Colon (tissue), 2 donors: ENCODE data around the gene NSFL1C.

Source experiments
- FAIRE-seq: peaks from 2 replicates; lab custom pipeline; 2012; peaks lifted over from hg19 to GRCh38; lab: Jason Lieb, UNC
- donor health status: control.
- donor health status: control.

The NSFL1C gene

DNA sequence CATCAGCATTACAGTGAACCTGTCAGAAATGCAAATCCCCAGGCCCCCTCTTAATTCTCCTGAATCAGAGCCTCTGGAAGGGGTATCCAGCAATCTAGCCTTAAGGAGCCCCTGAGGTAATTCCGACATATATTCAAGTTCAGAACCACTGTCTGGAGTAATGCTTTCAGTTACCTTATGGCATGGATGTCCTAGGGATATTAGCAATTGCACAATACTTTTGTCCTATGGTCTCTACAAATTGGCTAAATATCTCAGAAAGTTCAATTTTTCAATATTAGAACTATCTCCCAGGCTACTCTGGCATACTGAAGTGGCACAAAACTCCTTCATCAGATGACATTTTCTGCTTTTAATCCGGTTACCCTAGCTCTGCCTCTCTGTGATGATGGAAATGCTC, 6.4 kb downstream of the NSFL1C start:
- no peak for FAIRE-seq

DNA sequence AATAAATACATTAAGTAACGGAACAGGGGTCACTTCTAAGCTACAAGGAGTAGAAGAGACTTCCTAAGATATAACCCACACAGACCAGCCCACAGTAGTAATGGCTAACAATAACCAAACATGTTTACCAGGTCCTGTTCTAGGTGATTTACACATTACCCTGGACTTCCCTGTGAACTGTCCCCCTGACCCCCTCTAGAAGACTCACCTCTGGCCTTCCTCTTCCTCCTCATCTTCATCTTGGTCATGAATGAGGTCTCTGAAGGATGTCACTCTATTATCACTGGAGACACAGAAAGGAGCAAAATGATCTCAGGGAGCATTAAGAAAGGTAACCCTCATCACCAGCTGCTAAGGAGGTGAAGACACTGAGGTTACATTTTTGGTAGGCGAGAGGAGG, 8.7 kb downstream of the NSFL1C start:
- FAIRE-seq: no peak

DNA sequence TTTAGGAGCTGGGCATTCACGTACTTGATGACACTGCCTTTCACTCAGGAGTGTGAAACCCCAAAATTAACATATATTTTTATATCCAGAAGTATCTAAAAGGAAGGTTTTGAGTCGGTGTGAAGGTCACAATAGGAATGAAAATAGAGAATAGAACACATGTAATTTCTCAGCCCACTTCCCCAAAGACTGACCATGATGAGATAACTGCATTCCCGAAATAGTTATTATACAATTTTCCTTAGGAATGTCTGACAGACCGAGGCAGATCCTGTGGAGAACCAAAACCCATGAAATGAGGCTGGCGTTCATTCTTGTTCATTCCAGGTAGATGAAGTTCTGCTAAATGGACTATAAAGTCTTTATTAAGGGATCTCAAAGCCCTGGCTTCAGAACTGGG, 10.3 kb downstream of the NSFL1C start:
- FAIRE-seq: no peak

DNA sequence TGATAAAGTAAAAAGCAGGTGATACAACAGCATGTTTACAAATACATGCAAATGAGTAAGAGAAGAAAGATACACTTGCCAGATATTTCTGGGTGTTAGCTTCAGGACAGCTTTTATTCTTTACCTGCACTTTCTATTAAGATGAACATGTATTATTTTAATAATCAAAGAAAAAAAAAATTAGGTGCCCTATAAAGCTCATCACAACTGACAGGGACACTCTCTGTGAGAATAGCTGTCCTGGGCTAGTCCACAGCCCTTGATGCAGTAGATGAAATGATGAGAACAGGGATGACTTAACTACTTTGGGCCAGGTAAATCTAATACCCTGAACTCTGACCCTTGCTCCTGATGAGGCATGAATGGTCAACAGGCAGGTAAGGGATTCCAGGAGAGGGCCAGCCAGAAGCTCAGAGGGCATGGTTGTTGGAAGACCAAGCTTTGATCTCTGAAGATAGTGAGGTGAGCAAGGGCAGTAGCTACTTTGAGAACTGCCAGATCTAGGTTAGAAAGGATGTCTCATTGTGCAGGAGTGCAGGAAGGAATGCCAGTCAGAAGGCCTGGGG, 15.6 kb downstream of the NSFL1C start:
- no peak for FAIRE-seq

DNA sequence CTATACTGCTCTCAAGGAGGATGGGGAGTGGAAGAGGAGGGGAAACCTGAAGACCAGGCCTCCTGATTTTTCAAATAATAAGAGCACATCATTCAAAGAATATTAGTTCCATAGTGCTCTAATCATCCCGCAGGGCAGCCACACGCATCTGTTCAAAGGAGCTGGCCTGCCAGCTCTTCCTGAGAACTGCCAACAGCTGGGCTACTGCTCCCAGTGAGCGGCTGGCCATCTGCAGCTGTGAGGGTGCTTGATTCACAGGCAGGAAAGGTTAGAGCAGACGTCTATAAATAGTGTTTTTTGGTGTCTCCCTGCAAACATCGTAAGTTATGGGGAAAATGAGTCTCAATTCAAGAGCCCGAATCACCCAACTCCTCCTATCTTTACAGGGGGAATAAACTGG, 17.3 kb downstream of the NSFL1C start:
- no peak for FAIRE-seq

DNA sequence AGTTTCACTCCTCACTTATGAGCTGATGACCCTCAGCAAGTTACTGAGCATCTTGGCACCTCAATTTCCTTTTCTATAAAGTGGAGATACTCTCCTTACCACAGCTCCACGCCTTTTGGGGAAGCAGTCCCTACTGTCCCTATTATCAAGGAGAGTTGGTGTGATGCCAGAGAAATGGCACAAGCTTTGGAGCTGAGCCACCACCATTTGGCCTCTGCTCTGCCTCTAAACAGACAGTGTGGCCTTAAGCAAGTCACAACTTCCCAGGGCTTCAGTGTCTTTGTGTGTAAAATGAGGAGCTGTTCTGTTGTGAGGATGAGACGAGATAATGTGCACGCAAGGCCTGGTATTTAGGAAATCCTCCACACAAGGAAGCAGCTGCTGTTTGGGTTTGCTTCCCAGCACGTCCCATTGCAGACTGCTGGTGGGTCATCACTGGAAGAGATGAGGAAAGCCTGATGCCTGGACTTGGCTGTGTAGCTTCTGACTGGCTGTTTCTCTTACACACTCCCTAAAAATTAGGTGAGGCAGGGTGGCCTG, 18.5 kb downstream of the NSFL1C start:
- no peak for FAIRE-seq

DNA sequence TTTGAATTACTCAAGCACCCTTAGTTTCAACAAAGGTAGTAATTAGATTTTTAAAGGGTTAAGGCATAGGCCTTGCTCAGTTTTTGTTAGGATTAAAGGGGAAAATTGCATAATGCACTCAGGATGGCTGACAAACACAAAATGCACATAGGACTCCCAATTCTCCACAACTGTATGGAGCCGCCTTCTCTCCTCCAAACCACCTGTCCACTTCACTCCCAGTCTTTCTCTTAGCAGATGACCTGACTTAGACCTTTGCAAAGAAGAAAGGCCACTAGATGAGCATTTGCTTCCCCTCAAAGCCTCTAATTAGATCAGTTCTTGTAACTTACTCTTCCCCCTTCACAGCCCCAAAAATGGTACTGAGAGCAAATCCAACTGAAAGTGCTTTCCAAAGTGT, 20.1 kb downstream of the NSFL1C start:
- no peak for FAIRE-seq

DNA sequence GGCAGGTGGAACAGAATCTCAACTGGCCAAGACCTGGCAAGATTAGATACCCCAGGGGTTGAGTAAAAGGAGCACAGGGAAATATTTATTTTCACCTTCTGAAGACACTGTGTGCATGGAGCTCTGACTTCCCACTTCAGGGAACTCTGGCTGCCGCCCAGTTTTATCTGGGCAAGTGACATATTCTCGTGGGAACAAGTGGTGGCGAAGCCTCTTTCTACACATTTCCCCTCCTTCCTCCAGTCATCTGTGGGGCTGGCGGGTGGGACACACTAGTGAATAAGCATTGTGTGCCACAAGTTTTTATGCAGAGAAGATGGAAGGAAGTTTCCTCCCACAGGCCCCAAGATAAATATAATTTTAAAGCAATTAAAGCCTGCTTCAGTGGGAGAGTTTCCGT, 23.6 kb downstream of the NSFL1C start:
- no peak for FAIRE-seq

DNA sequence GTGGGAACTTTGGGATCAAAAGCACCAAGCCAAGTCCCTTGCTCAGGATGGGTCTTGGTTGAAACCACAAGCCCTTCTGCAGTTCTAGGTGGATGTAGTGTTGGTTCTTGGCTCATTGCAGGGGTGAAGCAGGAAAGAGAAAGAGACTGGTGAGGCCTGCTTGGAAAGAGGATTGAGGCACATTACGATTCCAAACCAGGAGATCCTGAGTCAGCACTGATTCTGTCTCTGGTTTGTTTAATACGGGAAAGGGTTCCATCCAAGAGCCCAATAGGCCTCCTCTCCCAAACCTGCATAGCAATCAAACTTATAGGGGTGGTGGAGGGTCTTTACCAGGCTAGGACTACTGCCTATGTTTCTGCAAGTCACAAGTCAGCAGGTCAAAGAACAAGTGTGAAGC, 24.3 kb downstream of the NSFL1C start:
- FAIRE-seq: no peak

DNA sequence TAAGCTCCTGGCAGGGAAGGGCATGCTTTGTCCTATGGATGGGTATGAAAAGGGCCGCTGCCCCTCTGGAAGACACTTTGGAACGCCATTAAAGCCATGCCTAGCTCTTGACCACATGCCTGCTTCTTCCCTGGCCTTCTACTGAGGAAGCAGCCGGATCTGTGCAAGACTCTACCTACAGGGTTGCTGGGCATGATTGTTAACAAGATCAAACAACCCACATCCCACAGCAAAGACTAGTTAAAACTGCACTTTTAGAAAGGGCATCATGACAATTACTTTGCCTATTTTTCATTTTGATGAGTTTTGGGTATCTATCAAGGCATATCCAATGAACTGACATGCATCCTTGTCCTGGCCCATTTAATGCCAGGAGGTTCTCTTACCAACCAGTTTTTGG, 25.5 kb downstream of the NSFL1C start:
- FAIRE-seq: no peak

DNA sequence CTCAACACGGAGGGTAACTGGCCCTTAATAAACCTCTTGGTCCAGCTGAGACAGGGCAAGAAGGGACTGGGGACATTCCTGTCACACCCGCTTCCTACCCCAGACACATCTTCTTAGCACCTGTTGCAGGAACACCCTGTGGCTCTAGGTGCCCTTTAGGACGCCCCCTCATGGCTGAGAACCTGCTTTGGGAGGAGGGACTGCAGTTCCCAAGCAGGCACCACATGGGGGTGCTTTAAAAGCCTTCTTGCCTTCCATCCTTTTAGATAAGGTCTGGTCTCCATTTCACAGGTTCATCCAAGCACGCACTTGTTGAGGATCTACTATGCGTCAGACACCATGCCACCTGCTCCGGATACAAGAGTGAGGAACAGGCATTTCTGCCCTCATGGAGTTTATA, 26.6 kb downstream of the NSFL1C start:
- no peak for FAIRE-seq

DNA sequence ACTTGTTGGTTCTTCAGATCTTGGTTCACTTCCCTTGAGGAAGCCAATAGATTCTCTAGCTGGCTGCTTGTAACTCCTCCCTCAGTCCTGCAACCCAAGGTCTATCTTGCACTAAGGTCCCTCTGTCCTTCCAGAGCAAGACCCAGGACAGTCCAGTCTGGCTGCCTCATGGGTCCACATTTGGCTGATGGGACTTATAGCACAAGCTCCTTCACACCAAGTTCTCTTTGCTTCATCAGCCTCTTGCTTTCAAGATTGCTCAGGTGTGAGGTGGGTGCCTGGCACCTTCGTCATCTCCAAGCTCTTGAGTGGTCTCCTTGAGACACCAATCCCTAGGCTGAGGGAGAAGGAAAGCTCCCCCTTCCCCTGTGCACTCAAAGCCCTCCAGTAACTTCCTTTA, 28.3 kb downstream of the NSFL1C start:
- FAIRE-seq: no peak

DNA sequence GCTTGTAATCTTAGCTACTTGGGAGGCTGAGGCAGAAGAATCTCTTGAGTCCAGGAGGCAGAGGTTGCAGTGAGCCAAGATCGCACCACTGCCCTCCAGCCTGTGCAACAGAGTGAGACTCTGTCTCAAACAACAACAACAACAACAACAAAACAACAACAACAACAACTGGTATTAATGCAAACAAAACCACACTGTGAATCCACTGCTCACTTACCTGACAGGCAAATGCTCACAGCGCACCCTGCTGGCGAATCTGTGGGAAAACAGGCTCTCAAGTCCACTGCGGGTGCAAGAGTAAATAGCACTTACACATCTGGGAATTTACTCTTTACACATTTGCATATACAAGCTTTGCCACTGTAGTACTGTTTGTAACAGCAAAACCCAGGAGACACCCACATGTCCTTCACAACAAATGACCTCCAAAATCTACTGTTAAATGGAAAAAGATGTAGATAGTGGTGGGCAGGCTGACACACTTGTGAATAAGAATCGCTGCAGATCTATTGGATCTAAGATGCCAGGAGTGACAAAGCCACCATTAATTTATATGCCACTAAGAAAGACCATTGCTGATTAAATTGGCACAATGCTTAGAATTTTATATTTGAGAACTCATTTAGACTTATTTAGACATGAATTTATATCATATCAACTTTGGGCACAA, 29.3 kb downstream of the NSFL1C start:
- FAIRE-seq: no peak

DNA sequence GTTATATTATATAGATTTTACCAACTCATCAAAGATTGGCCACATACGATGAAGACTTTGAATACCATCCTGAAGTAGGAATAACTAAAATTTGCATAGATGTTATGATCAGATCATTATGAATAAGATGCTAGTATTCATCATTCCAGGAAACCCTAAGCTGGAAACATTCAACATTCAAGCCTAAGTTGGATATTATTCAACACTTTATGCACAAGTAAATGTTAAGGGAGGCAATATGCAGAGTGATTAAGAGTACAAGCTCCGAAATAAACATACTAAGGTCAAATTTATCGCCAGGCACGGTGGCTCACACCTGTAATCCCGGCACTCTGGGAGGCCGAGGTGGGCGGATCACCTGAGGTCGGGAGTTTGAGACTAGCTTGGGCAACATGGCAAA, 30.4 kb downstream of the NSFL1C start:
- FAIRE-seq: no peak

DNA sequence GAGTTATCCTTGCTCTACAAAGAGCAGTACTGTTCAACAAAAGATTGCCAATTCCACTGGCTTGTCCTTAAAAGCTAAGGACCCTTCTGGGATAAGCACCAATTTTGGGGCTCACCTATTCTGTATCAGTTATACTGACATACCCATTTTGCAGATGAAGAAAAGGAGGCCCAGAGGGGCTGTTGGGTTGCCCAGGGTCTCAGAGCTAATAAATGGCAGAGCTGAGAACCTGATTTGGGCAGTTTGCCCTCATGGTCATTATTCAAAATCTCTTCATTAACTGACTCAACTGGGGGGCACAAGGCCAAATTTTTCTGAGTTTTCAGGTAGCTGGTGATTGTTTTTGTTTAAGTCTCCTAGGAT, 31.3 kb downstream of the NSFL1C start:
- no peak for FAIRE-seq

DNA sequence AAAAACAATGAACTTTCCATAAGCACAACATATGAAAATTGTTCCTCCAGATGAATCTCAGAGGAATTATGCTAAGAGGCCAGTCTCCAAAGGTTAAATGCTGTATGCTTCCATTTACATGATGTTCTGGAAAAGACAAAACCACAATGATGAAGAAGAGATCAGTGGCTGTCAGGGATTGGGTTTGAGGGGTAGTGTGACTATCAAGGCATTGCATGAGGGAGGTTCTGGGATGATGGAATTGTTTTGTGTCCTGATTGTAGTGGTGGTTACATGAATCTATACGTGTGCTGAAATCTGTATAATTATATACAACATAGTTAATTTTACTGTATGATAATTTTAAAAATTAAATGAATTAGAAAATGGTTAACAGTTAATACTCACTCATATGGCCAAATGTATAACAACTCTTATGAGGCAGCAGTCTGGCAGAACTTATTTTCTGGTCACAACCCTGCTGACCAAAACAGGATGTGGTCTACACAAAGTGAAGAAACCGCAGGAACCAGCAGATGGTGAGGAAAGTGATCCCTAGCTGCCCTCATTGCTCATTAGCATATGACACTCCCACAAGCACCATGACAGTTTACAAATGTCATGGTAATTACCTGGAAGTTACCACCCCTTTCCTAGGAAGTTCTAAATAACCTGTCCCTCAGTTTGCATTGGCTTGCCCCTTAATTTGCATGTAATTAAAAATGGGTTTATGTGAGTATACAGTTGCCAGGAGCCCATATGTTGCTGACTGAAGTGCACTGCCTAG, 31.9 kb downstream of the NSFL1C start:
- no peak for FAIRE-seq

DNA sequence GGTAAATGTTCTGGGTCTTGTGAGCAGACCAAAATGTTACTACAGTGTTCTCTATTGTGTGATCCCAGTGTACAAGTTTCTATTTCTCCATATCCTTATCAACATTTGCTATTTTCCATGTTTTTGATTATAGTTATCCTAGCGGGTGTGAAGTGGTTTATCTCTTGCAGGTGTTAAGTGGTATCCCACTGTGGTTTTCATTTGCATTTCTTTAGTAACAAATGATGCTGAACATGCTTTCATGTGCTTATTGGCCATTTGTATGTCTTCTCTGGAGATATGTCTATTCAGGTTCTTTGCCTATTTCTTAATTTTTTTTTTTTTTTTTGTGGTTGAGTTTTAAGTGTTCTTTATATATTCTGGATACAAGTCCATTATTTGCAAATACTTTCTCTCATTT, 35.5 kb downstream of the NSFL1C start:
- FAIRE-seq: no peak

DNA sequence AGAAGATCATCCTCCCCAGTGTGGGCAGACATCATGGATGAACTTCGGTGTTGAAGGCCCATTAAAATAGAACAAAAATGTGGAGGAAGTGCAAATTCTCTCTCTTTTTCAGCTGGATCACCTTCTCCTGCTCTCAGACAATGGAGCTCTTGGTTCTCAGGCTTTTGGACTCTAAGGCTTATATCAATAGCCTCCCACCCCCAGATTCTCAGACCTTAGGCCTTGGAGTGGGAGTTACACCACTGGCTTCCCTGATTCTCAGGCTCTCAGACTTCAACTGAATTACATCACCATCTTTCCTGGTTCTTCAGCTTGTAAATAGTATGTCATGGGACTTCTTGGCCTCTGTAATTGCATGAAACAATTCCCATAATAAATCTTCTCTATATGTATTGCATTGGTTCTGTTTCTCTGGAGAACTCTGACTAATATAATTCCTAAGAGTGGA, 36.6 kb downstream of the NSFL1C start:
- no peak for FAIRE-seq

DNA sequence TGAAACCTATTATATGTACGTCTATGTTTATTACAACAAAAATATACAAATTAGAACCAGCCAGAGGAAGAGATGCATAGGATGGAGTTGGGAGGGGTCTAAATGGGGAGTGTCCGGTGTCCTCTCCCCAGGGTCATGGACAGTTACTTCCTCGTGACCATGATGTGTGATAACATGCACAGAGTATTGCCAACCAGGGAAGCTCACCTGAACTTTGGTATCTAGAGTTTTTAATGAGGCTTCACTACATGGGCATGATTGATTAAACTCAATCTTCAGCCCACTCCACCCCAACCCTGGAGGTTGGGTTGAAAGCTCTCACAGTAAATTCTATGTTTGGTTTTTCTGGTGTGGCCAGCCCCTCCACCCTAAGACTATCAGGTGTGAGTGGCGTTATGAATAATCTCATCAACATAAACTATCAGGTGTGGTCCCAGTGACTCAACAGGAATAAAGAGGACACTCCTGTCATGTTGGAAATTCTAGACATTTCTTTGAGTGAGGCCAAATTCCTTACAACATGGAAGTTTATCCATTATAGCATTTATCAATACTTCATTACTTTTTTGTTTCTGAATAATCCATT, 37.4 kb downstream of the NSFL1C start:
- FAIRE-seq: no peak

DNA sequence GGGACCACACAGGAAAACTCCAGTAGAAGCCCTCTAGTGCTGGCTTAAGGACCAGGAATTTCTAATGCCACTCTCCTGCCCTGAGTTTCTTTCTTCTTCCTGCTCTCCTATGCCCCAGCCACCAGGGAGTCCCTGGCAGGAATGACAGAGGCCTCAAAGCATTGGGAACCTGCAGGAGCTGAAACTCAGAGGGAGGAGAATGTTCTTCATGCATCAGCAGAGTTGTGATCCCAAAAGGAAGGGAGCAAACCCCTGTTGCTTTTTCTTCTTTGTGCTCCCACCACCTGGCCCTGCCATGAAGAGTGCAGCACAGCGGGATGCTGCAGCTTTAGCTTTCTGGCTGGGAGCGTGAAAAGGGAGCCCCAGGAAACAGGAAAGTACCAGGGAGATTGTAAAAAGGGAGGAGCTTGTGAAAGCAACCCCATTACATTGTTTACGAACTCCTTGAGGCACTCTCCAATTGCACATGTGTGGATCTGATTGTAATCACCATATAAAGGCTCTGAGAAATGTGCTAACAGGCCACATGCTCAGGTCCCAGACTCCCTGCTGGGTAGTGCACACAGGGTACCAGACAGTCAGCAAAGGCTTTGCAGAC, 39.1 kb downstream of the NSFL1C start:
- FAIRE-seq: no peak

DNA sequence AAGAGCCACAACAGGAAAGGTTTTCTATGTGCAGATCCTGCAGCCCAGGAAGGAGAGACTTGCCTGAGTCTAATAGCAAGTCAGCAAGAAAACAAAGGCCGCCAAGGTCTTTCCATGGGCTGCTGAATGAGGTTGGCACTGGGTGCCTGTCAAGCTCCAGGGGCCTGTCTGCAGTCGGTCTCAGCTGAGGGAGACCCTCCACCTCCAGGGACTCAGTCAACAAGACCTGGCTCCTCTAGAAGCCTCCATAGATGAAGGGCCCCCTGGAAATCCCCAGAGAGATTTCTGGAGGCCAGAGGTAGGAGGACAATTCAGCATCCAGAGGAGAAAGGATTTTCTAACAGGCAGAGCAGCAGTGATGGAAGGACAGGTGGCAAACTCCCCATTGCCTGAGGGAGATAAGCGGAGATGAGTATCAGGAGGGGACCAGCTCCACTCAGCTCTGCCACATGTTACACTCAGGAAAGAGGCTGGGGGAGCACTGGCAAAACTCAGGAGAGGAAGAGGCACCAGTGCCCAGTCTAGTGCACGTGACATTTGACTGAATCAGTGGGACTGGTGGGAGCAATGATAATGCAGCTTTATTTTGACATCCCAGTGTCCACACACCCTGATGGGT, 40.3 kb downstream of the NSFL1C start:
- FAIRE-seq: no peak

DNA sequence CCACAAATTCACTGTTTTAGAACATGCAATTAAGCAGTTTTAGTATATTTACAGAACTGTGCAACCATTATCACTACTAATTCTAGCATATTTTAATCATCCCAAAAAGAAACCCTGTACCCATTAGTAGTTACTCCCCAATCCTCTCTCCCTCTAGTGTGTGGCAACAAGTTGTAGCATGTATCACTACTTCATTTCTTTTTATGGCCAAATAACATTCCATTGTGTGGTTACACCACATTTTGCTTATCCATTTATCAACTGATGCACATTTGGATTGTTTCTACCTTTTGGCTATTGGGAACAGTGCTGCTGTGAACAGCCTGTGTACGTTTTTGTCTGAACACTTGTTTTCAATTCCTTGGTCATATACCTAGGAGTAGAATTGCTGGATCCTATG, 42.3 kb downstream of the NSFL1C start:
- FAIRE-seq: no peak
